GM18520 (cell line): Measurements from ENCODE around the gene OGDH.
A peak's percentile ranks its signal among the peaks of the same experiment; 100 is the strongest.

Source experiments
- ATAC-seq: cut with Tn5 transposase; IDR thresholded peaks from one replicate; pipeline ENCODE4 v1.9.1; 2021; ENCODE audit not compliant: unreplicated experiment

Gene OGDH

GRCh38 chr7:44618045-44618444 lies 11.6 kb downstream of the OGDH start:
- ATAC-seq: no peak

GRCh38 chr7:44618753-44619152 lies 12.3 kb downstream of the OGDH start:
- no peak for ATAC-seq

GRCh38 chr7:44621034-44621749 lies 14.8 kb downstream of the OGDH start:
- no peak for ATAC-seq

GRCh38 chr7:44621750-44622103 lies 15.3 kb downstream of the OGDH start:
- ATAC-seq: no peak

GRCh38 chr7:44622342-44623151 lies 16.1 kb downstream of the OGDH start:
- peak; percentile 68 for ATAC-seq

- no peak for ATAC-seq
These were observed 17.9 kb downstream of the OGDH start for GRCh38 chr7:44624318-44624717.

- no peak for ATAC-seq
These were observed 19.4 kb downstream of the OGDH start for GRCh38 chr7:44625526-44626471.

GRCh38 chr7:44626620-44627019 lies 20.2 kb downstream of the OGDH start:
- ATAC-seq: no peak

GRCh38 chr7:44629829-44630522 lies 23.5 kb downstream of the OGDH start:
- no peak for ATAC-seq

GRCh38 chr7:44630792-44631457 lies 24.5 kb downstream of the OGDH start:
- ATAC-seq: no peak

GRCh38 chr7:44631458-44632115 lies 25.2 kb downstream of the OGDH start:
- no peak for ATAC-seq

GRCh38 chr7:44632196-44632595 lies 25.8 kb downstream of the OGDH start:
- ATAC-seq: no peak

- ATAC-seq: peak; percentile 27
These were observed 27.1 kb downstream of the OGDH start for GRCh38 chr7:44633254-44634186.

GRCh38 chr7:44634187-44634838 lies 27.9 kb downstream of the OGDH start:
- ATAC-seq: no peak

GRCh38 chr7:44634839-44635591 lies 28.6 kb downstream of the OGDH start:
- ATAC-seq: no peak

- no peak for ATAC-seq
These were observed 29.7 kb downstream of the OGDH start for GRCh38 chr7:44636041-44636584.

GRCh38 chr7:44636926-44637325 lies 30.5 kb downstream of the OGDH start:
- ATAC-seq: no peak
